ENCODE measurements around the gene LIN7B. TPM values are rescaled to one million over a fixed set of nuclear protein-coding genes. Genes with fewer than 3 reads are reported as not detected.

LIN7B gene
- total and polyA plus RNA-seq, 9 of the 15 experiments (the other 6 are each of a cell fraction or from before 2014, with no cell fraction given): 0.89 to 15.7 (median 4.0) TPM

DNA sequence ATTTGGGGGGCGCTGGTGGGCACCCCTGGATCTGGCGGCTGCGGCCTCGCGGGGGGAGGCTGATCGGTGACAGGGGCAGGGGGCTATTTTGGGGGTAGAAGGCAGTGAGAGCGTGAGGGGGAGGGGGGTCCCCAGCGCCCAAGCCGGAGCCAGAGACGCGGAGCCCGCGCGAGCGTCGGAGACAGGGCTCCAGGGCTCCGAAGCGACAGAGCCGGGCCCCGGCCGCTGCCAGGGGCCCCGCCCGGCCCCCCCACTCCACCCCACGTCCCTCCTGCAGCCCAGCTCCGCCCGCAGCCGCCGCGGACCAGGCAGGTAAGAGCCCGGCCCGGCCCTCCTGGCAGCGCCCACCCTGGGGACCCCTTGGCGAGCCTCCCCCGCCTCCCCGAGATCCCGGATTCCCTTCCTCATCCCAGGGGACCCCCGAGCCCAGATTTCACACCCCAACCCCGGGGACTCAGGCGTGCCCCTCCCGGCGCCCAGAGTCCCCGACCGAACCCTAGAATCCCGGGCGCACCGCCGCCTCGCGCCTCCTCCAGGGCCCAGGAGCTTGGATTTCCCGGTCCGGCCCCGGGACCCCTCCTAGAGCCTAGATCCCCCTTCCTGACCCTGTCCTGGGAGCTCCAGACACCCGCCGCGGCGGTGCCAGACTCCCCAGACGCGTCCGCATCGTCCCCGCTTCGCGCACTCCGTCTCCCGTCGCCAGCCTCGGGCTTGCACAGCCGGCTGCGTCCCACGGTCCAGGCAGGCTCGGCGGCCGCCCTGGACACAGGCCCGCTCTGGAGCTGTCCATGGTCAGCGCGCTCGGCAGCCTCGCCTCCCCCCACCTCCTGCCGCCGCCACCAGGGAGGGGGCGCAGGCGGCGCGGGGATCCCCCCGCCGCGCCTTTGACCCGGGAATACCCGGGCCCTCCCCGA lies 5.5 kb downstream of the LIN7B start, which contains the start of gene PPFIA3 (continued):
- TF ChIP-seq MGA (IDR thresholded peaks at IDR 0.05) (peak; percentile 58; the same call in 1 of the 2 replicates), RB1 (IDR thresholded peaks at IDR 0.05; ENCODE audit: low read depth) (peak; percentile 54; the same call in 1 of the 2 replicates), MTA3 (IDR thresholded peaks at IDR 0.05; ENCODE audit: borderline replicate concordance) (0 out of 2 replicates have a peak, but pooled peaks have one; percentile 40), ZNF263 (CRISPR knock-in tag; IDR thresholded peaks at IDR 0.05; ENCODE audit: borderline replicate concordance) (peak; percentile 64; the same call in 1 of the 2 replicates), NCOR1 (IDR thresholded peaks at IDR 0.05) (no peak), CREM (IDR thresholded peaks at IDR 0.05; ENCODE audit: low read depth) (peak; percentile 11; the same call in 1 of the 2 replicates), ZFX (CRISPR knock-in tag; IDR thresholded peaks at IDR 0.05) (peak; percentile 82), WHSC1 (IDR thresholded peaks at IDR 0.05; ENCODE audit: low read length) (no peak), CEBPB (tag; IDR thresholded peaks at IDR 0.05) (no peak), HDAC6 (IDR thresholded peaks at IDR 0.05; ENCODE audit: low read depth, low read length) (0 out of 2 replicates have a peak, but pooled peaks have one; percentile 43), MAZ (CRISPR knock-in tag; conservative IDR thresholded peaks at IDR 0.05 in 1 of 2, IDR thresholded peaks at IDR 0.05 in 1 of 2) (peak; percentile 55 to 92)
- TF ChIP-seq, protein P1, sequence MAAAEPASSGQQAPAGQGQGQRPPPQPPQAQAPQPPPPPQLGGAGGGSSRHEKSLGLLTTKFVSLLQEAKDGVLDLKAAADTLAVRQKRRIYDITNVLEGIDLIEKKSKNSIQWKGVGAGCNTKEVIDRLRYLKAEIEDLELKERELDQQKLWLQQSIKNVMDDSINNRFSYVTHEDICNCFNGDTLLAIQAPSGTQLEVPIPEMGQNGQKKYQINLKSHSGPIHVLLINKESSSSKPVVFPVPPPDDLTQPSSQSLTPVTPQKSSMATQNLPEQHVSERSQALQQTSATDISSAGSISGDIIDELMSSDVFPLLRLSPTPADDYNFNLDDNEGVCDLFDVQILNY (CRISPR knock-in tag; IDR thresholded peaks at IDR 0.05): 0 out of 2 replicates have a peak, but pooled peaks have one; percentile 20
- TF ChIP-seq, protein P2, sequence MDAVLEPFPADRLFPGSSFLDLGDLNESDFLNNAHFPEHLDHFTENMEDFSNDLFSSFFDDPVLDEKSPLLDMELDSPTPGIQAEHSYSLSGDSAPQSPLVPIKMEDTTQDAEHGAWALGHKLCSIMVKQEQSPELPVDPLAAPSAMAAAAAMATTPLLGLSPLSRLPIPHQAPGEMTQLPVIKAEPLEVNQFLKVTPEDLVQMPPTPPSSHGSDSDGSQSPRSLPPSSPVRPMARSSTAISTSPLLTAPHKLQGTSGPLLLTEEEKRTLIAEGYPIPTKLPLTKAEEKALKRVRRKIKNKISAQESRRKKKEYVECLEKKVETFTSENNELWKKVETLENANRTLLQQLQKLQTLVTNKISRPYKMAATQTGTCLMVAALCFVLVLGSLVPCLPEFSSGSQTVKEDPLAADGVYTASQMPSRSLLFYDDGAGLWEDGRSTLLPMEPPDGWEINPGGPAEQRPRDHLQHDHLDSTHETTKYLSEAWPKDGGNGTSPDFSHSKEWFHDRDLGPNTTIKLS (IDR thresholded peaks at IDR 0.05; ENCODE audit: borderline replicate concordance, low read depth): no peak
